GM03348 (cell line): ENCODE results near the gene AMOTL2.

Experiments used
- DNase-seq: peaks from one replicate; pipeline ENCODE4 v3.0.0; 2012; ENCODE audit warnings: low spot score

Gene AMOTL2

DNA sequence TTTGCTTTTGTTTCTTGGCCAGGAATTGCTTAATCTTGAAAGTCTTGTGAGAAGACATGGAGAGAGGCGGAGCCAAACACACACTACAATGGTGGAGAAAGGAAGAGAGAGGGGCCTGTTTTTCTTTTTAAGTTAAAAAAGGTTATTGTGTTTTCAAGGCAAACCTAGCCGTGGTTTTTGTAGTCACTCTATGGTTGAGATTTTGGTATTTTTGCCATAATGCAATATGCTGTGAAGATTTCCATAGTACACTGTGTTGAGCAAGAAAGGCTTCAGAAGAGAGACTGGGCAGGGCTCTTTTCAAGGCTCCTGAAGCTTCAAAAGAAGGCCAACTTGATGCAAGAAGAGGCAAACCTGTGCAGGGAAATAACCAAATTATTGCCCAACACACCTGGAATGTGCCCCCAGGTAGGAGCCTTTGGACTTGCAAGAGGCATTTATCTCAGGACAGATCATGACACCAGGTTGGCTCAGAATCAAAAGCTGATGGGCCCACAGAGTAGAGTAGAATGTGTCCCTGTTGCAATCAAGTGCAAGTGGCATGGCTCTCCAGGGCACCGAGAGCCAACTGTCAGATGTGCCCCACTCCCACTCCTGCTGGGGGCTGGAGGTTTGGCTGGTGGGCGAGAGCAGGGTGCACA is 22.1 kb downstream of the AMOTL2 start:
- DNase-seq = no peak

DNA sequence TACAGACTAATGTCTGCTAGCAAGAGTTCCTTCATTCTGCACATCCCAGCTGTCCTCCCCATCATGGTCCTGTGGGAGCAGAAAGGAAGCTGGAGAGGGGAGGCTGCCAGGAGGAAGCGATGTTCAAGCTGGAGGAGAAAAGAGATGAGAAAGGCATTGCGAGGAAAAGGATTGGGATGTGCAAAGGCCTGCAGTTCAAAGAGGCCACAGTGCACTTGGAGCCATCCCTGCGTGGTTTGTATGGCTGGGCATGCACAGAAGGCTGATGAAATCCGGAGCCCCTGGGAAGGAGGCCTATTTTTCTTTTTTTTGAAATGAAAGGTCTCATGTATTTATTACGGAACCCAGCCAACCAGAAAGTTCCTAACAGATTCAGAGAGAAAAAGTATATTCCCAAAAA is 22.8 kb downstream of the AMOTL2 start:
- no peak for DNase-seq

GRCh38 chr3:134350861-134351311 is 23.4 kb downstream of the AMOTL2 start:
- DNase-seq = no peak

GRCh38 chr3:134350266-134350665 is 24.0 kb downstream of the AMOTL2 start:
- no peak for DNase-seq

DNA sequence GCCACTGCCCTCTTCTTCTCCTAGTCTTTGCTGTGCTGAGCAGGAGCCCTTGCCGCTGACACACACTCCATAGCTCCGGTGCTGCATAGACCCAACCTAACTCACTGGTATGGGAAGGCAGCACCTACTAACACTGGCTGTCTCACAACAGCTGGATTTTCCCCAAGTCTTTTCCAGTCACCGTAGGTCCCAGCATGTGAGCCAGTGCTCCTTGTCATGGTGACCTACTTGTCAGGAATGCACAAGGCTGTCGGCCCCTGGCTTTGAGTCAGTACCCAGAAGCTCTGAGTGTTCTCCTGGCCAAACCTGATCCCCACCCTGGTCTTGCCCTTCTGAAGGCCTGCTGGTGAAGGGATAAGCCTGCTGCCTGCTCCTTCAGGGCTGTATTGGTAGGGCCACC is 25.7 kb downstream of the AMOTL2 start:
- no peak for DNase-seq

- no peak for DNase-seq
Observed at GRCh38 chr3:134347551-134347950, 26.7 kb downstream of the AMOTL2 start.

GRCh38 chr3:134346744-134347143 is 27.5 kb downstream of the AMOTL2 start:
- no peak for DNase-seq

DNA sequence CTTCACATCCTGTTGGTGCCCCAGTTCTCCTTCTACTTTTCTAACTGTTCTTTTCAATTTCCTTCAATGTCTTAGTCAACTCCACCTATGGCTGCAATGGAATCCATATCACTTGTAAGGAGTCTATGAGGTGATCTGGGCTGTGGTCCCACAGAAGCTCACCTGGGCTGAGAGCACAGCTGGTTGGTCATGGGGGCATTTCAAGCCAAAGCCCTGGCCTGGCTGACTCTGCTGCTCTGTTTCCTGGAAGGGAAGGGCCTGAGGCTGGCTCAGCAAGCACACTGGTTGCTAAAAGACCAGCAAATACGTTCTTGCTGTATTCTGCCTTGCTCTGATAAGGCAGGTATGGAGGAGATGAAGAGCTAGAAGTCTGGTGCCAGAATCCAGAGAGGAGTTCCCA is 29.0 kb downstream of the AMOTL2 start:
- DNase-seq = no peak

DNA sequence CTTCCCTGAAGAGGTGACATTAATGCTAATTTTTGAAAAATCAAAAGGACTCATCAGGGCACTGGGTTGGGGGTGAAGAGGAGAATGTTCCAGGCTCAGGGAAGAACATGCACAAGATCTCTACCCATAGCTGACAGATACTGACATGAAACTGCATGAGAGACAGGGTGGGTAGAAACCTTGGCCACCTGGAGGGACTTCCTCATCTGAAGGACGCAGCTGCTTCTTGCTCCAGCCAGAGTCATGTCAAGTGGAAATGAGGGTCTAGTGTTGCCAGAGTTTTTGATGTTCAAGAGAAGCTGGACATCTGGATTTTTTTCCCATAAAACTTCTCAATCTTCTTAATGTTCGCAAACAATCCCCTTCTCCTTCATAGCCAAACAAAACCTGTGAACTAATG is 29.7 kb downstream of the AMOTL2 start:
- no peak for DNase-seq

DNA sequence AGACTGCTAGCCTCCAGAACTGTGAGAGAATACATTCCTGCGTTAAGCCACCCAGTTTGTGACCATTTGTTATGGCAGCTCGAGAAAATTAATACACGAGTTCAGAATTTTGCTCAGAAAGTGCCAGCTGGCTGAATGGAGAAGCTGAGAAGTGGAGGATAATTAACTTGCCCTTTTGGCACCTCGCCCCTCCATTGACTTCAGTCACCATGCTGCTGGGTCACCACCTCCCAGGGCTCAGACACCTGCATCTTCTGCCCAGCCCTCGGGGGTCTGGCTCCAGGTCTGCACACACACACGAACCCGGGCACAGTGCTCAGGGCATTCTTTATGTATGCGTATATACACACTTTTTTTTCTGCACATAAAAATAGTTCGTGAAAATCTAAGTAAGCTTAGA is 32.0 kb downstream of the AMOTL2 start:
- DNase-seq = no peak

- no peak for DNase-seq
Observed at GRCh38 chr3:134341389-134341788, 32.9 kb downstream of the AMOTL2 start.

- no peak for DNase-seq
Observed at GRCh38 chr3:134340982-134341365, 33.3 kb downstream of the AMOTL2 start.

GRCh38 chr3:134340362-134340981 is 33.8 kb downstream of the AMOTL2 start:
- no peak for DNase-seq

DNA sequence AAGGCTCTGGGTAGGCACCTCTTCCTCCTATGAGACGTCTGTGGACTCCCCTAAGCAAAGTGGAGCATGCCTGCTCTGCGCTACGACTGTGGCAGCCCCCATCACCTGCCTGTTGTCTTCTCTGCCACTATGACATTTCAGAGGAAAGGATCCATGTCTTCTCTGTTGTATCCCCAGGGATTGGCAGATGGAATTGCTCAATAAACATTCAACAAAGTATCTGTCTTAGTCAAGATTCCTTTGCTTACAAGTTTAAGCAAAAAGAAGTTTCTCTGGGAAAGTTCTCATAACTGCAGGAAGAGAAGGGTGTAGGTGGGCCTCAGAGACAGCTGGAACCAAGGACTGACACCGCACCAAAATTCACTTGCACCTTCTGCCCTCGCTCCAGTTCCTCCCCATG is 34.3 kb downstream of the AMOTL2 start:
- DNase-seq = no peak

- DNase-seq = no peak
Observed at GRCh38 chr3:134339331-134339730, 34.9 kb downstream of the AMOTL2 start.

- no peak for DNase-seq
Observed at GRCh38 chr3:134338516-134339261, 35.6 kb downstream of the AMOTL2 start.

- DNase-seq = no peak
Observed at GRCh38 chr3:134338201-134338512, 36.1 kb downstream of the AMOTL2 start.

GRCh38 chr3:134337511-134338200 is 36.6 kb downstream of the AMOTL2 start:
- no peak for DNase-seq

DNA sequence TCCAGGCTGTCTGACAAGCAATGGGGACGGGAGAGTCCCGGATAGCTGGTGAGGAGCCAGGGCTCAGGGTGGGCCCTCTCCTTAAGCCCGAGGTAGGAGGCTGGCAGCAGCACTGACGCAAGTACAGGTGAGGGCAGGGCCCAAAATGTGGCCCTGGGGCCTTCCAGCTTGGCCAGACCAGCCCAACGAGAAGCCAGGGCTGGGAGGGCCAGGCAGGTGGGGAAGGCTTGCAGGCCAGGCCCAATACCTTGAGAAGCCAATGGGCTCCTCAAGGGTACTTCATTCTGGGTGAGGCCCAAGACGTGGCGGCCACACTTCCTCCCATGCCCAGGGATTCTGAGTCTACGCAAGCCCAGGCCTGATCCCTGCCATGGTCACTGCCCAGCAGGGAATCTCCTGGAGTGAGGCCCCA is 37.2 kb downstream of the AMOTL2 start:
- DNase-seq = no peak

- DNase-seq = no peak
Observed at GRCh38 chr3:134336587-134336986, 37.7 kb downstream of the AMOTL2 start.

DNA sequence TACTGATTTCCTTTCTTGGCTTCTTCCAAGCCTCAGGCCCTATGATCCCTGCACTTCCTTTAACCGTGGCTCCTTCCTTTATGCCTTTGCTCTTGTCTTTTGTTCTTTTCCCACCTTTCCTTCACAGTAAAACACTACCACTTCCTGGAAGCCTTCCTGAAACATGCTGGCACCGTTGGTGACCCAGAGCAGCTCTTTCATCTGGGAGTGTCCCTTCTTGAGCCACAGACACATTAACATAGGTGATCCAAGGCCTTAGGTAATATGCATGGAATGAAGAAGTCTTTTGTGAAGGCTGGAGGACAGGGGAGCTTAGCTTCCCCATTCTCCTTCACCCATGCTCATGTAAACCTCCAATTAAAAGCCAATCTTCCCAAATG is 39.4 kb downstream of the AMOTL2 start:
- DNase-seq = no peak

- peak; percentile 62 for DNase-seq
Observed at GRCh38 chr3:134334231-134334900, 39.9 kb downstream of the AMOTL2 start.
